HG03575 (cell line): ENCODE measurements around the gene LRCH1.

Experiments used
- ATAC-seq: cut with Tn5 transposase; IDR thresholded peaks from one replicate; pipeline ENCODE4 v1.9.1; 2021; ENCODE audit not compliant: unreplicated experiment, insufficient number of reproducible peaks, low FRiP score; ENCODE audit errors: extremely low read depth

Gene LRCH1

DNA sequence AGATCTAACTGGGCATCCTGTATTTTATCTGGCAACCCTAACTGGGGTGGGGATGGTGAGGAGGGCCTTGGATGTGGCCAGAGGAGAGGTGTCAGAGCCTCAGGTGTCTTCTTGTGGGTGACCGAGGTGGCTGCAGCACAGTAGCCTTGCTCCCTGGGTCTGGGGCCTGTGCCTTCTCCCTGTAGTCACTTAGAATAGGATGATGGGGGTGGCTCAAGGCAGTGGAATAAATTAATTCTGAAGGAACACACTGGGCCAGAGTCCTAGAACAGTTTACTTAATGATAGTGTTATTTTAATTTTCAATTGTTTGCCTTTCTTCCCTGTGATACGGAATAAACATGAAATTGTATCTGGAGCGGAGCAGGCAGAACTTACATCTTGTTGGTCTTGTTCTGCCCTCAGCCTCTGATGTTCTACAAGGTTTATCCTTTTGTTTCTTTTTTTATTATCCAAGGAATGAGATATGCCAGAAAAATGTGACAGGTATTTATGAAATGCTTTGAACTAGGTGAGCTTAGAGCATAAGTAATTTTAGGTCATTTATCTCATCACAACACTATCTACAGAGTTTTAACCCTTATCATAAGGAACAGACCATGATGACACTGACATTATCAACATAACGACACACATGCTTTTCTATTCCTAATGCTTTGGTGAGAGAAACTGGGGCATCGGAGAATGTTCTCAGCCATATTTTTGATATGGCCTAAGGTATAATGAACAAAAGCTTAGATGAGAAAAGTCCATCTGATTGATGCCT lies 51.4 kb downstream of the LRCH1 start:
- no peak for ATAC-seq

DNA sequence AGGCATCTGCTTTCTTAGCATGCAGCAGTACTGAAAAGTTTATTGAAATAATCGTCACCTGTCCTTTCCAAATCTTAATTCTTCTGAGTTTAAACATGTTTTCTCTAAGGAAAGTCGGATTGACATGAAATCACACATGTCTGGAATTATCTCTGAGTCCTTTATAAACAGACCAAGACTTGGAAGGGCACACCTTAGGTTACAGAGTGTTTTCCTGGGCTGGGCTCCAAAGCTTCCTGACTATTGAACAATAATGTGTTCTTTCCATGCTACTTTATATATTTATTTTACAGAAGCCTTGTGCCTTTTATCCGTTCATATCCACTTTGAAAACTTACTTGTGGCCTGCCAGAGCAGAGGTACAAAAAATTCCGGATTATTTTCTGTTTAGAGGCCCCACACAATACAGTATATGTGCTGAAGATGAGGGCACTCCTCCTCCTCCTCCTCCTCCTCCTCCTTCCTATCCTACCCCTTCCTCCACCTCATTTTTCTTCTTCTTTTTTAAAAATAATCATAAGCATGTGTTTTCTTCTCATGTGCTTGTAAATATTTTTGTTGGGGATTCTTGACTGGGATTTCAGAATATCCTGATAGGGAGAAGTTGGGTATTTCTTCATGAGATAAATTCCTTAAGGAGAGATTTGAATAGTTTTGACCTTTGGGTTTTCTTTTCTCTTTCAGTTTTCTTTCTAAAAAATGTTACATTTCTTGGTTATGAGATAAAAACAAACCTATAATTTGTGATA lies 52.3 kb downstream of the LRCH1 start:
- no peak for ATAC-seq

DNA sequence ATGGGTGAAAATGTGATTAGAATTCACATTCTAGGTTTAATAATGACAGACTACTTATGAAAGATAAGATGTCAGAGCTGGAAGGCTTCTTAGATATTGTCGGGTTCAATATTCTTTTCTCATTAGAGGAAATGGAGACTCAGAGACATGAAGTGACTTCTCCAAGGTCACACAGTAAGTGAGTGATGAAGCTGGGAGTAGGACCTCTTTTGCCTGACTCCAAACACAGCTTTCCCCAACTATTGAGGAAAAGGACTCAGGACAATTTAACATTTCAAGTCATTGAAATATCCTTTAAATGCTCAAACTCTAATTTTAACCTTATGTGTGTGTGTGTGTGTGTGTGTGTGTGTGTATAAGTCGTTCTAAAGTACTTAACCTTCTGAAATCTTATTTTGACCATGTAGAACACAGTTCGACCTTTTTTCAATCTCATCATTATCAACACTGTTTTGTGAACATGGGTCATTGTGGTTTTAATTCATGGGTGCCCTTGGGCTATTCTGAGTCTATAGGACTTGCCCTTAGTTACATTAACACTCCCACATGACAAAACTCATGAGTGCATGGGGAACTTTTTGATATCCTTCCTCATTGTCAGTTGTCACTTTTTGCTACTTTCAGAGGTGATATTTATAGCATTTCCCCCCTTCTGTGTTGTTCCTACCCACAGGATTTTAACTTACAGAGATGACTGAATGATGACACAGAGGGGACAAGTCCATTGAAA lies 53.0 kb downstream of the LRCH1 start:
- no peak for ATAC-seq

DNA sequence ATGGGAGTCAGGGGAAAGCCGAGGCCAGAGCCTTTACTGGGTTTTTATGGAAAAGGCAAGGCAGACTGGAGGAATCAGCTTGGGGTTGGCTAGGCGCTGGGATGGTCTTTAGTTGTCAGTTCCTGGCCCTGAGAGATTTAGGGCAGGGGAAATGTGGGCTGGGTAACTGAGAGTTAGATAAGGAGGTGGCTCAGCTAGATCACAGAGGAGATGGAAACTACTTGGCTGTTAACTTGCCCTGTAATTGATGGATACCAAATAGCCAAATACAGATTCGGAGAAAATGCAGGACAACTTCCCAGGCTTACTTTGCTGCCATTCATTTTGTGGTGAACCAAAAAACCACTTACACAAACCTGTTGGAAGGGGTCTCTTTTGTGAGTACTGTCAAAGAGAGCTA lies 54.0 kb downstream of the LRCH1 start:
- ATAC-seq = no peak

DNA sequence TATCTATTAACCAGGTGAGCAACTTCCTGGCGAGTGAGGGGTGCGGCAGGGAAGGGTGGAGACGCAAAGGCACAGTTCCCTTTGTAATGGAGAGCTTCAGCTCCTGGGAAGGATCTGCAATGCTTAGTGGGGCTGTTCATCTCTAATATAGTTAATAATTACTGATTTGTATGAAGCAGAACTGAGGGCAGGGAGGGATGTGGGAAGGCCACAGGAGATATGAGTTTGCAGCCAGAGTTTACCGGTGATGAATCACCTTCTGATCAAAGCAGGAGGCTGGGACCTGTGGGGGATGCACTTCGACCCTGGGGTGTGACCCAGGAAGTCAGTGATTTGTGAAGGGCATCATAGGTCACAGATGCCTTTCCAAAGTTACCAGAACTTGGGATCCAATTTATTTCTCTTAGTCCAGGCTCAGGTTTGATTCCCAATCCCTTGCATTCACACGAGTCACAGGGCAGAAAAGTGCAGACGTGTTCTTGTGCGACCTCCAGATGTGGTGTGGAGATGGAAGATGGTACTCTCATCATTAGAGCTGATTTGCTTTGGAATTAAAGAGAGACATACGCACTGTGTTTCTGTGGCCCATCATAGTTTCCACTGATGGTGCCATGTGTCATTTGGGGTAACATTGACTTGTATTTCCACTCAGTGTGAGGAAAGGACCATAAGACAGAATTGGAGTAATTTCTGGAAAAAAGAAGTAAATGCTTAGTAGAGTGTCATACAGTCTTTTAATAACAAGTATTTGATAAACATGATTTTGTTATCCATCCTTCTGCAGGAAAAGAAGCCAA lies 55.0 kb downstream of the LRCH1 start:
- ATAC-seq = no peak

DNA sequence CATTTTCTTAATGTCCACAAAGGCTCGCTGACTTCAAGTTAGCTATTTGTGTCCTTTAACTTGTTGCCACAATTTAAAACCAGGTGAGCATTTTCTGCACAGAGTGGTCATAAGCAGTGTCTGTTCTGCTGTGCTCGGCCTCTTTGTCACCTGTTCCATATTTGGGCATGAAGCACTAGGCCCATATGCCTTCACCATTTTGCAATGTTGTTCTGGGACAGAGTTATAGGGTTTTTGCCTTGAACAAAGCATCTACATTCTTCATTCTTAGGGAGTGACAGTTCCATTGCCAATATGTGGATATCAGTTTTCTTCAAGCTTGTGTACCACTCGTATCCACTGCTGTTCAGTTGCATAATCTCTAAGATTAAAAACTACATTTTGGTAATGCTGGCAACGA lies 56.1 kb downstream of the LRCH1 start:
- no peak for ATAC-seq

DNA sequence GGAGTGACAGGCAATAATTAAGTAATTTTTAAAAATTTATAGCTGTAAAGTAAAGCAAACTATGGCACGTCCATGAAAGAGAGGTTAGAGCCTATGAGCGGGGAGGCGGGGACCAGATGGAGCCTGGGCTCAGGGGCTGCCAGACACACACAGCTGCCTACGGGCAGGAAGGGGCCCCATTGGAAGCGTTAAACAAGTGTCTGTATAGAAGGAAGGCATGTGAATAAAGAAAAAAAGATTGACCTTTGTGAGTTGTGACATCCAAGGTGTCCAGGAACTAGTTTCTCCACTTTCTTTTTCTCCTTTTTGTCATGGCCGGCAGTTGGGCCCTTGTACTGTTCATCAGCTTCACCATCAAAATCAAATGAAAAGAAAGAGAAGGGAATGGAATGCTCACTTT lies 56.8 kb downstream of the LRCH1 start:
- no peak for ATAC-seq

DNA sequence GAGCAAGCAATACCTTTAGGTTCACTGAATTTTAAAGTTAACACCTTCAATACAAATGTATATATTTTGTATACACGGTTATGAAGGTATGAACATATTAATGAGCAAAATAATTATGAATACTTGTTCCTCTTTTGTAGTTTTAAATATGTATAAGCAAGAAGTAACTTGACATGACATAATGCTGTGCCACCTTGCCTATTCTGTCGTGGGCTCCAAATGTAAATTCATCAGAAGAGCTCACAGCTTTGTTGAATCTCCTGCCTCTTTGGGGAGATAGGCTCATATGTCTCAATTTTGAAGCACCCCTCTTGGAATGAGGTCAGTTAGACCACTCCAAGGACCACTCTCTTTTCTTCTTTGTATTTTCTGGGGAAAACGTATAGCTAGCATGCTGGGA lies 59.3 kb downstream of the LRCH1 start:
- ATAC-seq = no peak

DNA sequence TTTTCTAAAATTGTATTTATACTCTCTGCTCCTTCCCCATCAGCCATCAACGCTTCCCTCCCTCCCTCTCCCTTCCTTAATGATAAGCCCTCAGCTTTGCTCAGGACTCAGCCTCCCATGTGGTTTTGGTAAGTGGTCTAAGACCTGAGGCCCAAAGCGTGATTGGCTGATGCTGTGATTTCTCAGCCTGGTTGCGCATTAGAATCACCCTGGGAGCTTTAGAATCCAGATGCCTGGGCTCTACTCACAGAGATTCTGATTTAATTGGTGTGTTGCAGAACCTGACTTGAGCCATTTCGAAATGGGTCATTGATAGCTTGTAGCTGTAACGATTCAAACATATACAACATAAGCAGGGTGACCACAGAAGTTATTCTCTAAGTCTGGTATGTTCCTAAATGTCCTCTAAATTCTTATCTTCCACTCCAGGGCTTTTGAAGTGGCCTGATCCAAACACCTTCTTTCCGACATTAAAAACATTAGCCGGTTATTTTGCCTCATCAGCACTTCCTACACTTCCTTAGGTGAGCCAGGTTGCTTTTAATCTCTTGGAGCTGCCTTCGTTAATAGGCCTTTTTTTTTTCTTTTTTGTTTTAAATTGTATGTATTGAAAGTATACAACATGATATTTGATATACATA lies 60.6 kb downstream of the LRCH1 start:
- ATAC-seq = no peak

DNA sequence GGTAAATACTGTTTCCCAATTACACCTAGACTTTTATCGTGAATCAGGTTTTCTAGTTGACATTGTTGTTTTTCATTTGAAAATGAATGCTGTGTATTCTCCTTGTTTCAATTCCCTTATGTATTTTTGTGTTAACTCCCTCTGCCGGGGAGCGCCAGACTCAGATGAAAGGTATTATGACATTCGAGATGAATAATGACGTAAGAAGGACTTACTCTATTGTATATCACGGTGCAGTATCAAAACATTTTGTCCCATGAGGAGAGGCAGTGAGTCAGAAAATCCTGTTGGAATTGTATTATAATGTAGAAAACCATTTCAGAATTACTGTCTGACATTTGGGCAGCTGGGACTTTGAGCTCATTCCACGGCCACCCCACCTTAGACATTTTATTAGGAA lies 61.6 kb downstream of the LRCH1 start:
- ATAC-seq = no peak

DNA sequence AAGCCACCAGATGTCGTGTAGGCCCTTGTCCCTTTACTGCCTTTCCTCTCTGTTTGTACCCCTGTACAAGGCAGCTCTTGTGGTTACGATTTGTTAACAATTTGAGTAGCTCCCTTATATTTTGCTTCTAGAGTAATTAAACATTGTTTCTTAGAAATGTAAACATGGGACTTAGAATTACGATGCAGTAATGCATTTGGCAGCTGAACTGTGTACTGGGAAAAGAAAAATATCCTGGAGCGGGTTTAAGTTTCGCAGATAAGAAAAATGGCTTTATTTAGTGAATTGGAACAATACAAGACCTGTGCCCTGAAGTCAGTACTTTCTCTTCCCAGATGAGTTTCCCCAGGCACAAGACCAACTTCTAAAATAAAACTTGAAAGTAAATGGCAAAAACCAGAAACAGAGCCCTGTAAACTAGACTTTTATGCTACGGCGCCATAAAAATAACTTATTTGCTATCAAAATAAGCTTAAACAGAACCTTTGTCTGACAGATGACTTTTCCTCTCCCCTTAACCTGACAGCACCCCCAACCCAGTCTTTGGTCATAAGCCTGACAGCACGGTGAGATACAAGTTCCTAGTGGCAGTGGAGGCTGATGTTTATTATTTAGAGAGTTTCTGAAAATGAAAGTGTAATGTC lies 63.0 kb downstream of the LRCH1 start:
- ATAC-seq = no peak

DNA sequence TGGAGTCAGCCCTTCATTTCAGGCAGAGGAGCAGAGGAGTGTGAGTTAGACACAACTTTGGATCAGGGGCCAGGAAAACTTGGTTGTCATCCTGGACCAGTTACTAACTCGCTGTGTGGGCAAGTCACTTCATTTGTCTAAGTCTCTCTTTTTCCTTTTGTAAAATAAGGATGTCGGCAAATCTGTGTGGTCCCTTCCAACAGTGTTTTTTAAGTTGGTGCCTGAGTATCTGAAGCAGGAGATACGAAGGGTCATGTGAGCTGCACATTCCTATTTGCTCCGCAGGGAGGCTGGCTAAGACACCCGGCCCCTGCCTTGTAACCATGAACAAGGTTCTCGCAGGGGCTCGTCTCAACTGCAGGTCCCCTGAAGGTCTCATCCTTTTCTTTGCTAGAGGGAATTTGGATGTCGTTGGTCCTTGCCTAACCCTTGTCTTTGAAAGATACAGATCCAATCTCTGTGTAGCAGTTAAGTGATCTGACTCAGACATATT lies 64.3 kb downstream of the LRCH1 start:
- no peak for ATAC-seq

DNA sequence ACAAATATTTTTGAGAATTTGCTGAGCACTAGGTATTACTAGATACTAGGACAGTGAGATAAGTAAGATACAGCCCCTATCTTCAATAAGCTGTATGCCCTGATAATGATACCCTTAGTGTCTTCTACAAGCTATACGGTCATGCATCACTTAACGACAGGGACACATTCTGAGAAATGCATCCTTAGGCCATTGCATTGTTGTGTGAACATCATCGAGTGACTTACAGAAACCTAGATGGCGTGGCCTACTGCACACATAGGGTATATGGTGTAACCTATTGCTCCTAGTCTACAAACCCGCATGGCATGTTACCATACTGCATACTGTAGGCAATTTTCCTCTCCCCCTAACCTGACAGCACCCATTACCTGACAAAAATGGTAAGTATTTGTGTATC lies 64.9 kb downstream of the LRCH1 start:
- no peak for ATAC-seq

DNA sequence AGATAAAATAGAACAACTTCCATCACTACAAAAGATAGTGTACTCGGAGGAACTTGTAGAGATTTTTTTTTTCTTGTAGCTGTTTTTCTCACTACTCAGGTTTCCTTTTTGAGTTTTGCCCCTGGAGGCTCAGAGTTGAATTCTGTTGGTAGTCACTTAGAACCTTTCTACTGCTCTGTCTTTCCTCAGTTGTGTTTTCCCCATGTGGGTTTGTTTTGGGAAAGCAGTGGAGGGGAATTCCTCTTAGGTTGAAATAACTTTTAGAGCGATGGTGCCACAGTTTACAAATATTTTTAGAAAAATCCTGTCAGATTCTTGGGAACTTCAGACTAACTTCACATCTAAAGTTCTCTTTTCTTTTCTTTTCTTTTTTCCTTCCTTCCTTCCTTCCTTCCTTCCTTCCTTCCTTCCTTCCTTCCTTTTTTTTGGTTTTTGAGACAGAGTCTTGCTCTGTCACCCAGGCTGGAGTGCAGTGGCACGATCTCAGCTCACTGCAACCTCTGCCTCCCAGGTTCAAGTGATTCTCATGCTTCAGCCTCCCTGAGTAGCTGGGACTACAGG lies 65.8 kb downstream of the LRCH1 start:
- ATAC-seq = no peak

DNA sequence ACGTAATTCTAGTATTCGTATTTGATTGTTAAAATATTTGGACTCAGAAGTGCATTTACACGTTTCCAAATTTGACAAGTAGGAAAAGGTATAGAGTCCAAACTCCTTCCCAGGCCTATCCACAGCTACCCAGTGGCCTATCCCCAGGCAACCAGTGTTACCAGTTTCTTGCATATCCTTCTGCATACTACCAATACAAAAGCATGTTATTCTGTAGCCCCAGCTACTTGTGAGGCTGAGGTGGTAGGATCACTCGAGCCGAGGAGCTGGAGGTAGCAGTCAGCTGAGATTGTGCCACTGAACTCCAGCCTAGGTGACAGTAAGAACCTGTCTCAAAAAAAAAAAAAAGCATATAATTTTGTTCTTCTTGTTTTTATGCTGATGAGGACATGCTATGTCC lies 67.1 kb downstream of the LRCH1 start:
- ATAC-seq = no peak

DNA sequence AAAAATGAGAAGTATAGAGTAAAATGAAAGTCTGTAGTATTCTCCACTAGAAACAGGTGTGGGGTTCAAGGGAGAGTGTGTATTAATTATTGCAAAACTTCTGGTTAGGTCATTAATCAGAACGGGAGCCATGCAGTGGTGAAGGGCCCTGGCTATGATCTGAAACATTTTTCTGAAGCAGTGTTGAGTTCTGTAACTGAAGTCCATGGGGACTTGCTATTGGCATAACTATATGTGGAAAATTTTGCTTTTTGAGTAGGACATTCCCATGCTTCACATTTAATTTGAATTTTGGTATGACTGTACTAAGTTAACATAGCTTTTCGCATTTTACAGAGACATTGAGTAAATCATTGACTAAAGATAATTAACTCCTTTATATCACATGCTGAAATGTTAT lies 67.5 kb downstream of the LRCH1 start:
- ATAC-seq = no peak

DNA sequence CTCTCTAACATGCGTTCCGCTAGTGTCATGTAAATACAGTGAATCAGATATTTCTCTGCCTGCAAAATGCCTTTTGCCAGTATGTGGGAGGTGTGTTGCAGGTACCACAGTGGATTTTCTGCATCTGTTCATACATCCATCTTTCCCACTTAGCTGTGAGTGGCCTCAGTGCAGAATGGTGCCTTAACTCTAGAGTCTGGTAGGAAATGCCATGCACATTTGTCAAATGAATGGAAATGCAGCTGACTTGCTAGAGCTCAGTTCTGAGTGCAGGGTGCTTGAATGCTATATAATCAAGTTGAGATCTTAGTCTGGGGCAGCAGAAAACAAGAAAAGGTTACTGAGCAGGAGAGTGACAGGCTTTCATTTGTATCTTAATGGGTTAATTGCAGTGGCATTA lies 68.2 kb downstream of the LRCH1 start:
- no peak for ATAC-seq
